ENCODE measurements around the gene PIP5K1C. TPM values are rescaled to one million over a fixed set of nuclear protein-coding genes. Genes with fewer than 3 reads are reported as not detected.

Gene PIP5K1C
- total RNA-seq, 1 donor from 2014 or later = 42.0 TPM

DNA sequence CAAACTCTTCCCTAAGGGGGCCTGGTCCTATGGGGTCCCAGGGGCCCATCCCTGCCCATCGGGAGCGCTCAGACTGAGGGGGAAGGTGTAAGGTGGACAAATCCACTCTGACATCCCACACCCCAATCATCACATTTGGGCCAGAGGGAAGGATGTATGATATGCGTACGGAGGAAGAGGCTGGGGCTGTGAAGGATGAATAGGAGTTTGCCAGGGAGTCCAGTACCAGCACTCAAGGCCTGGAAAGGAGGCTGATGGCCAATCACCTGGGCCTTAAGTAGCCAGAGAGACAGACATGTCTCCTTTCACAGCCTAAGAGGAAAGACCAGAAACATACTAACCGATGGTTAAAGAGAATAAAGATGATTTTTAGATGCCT is 22.8 kb upstream of the PIP5K1C start:
- Histone ChIP-seq H3K9me3 (ENCODE audit: insufficient read depth, low read depth, low read length) (no peaks in the 10 kb centered on the region), H4K20me1 (ENCODE audit: insufficient read depth, low read length) (no peaks in the 10 kb centered on the region), H3K9ac (ENCODE audit: low read length) (no peak overlapping the region), H3K36me3 (ENCODE audit: insufficient read depth, low read length) (no peaks in the 10 kb centered on the region), H2AFZ (ENCODE audit: low read depth, low read length) (no peak overlapping the region), H3K4me1 (ENCODE audit: insufficient read depth, low read length) (no peaks in the 10 kb centered on the region), H3K27me3 (ENCODE audit: insufficient read depth, low read length) (peaks cover 17% of the 10 kb centered on the region), H3K4me3 (ENCODE audit: insufficient read depth, low read depth, low read length) (no peak overlapping the region), H3K79me2 (ENCODE audit: insufficient read depth, low read length) (no peaks in the 10 kb centered on the region), H3K4me2 (ENCODE audit: low read length) (no peak overlapping the region), H3K27ac (ENCODE audit: low read depth, low read length) (no peak overlapping the region)
- TF ChIP-seq, protein P1, sequence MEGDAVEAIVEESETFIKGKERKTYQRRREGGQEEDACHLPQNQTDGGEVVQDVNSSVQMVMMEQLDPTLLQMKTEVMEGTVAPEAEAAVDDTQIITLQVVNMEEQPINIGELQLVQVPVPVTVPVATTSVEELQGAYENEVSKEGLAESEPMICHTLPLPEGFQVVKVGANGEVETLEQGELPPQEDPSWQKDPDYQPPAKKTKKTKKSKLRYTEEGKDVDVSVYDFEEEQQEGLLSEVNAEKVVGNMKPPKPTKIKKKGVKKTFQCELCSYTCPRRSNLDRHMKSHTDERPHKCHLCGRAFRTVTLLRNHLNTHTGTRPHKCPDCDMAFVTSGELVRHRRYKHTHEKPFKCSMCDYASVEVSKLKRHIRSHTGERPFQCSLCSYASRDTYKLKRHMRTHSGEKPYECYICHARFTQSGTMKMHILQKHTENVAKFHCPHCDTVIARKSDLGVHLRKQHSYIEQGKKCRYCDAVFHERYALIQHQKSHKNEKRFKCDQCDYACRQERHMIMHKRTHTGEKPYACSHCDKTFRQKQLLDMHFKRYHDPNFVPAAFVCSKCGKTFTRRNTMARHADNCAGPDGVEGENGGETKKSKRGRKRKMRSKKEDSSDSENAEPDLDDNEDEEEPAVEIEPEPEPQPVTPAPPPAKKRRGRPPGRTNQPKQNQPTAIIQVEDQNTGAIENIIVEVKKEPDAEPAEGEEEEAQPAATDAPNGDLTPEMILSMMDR (IDR thresholded peaks at IDR 0.05; ENCODE audit: insufficient read depth, low read depth, low read length) = no peak
- no peak for TF ChIP-seq EZH2 (IDR thresholded peaks at IDR 0.05; ENCODE audit: insufficient read depth, low read length)
- FAIRE-seq (no peak), DNase-seq (ENCODE audit: low read depth) (no peak)
- Mint-ChIP-seq H3K27me3 (ENCODE audit: low read depth, unreplicated experiment) (peaks cover 14% of the 10 kb centered on the region), H3K4me3 (ENCODE audit: unreplicated experiment) (no peak overlapping the region), H3K4me1 (ENCODE audit: low read depth, unreplicated experiment) (no peaks in the 10 kb centered on the region), H3K36me3 (ENCODE audit: low read depth, unreplicated experiment) (no peaks in the 10 kb centered on the region), H3K27ac (ENCODE audit: unreplicated experiment) (no peak overlapping the region), H3K9me3 (ENCODE audit: unreplicated experiment) (no peaks in the 10 kb centered on the region)

DNA sequence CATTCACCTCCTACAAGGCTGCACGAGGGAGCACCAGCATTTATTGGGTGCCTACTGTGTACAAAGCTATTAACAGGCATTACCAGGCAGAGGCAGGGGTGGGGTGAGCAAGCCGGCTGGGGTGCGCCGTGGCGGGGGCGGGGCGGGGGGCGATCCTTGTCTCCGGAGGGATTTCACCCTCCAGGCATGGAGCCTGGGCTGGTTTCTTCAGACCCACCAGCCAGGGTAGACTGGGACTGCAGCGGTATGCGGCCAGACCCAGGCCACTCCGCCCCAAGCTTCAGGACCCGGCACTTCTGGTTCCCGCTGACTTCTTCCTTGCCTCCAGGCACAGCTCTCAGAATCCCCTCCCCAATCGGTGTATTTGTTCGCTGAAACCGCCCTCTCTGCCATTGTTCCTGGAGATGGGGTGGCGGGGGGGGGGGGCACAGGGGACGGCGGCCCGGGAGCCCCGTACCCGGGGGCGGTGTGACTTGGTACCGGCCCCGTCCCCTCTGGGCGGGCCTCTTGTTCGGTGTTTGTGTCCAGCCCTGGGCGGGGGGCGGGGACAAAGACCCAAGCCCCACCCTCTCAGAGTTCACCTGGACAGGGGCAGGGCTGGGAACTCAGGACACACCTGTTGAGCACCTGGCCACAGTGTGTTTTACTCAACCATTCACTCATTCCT is 22.3 kb upstream of the PIP5K1C start:
- Histone ChIP-seq H3K27me3 (ENCODE audit: insufficient read depth, low read length) (peaks cover 17% of the 10 kb centered on the region), H3K9ac (ENCODE audit: low read length) (no peak overlapping the region), H3K36me3 (ENCODE audit: insufficient read depth, low read length) (no peaks in the 10 kb centered on the region), H3K4me3 (ENCODE audit: insufficient read depth, low read depth, low read length) (no peak overlapping the region), H2AFZ (ENCODE audit: low read depth, low read length) (no peak overlapping the region), H3K9me3 (ENCODE audit: insufficient read depth, low read depth, low read length) (no peaks in the 10 kb centered on the region), H3K27ac (ENCODE audit: low read depth, low read length) (no peak overlapping the region), H3K4me2 (ENCODE audit: low read length) (no peak overlapping the region), H3K4me1 (ENCODE audit: insufficient read depth, low read length) (no peaks in the 10 kb centered on the region), H3K79me2 (ENCODE audit: insufficient read depth, low read length) (no peaks in the 10 kb centered on the region), H4K20me1 (ENCODE audit: insufficient read depth, low read length) (no peaks in the 10 kb centered on the region)
- FAIRE-seq (no peak), DNase-seq (ENCODE audit: low read depth) (no peak)
- TF ChIP-seq EZH2 (IDR thresholded peaks at IDR 0.05; ENCODE audit: insufficient read depth, low read length) = no peak
- TF ChIP-seq, protein P1 (IDR thresholded peaks at IDR 0.05; ENCODE audit: insufficient read depth, low read depth, low read length) = no peak
- Mint-ChIP-seq H3K27me3 (ENCODE audit: low read depth, unreplicated experiment) (peaks cover 13% of the 10 kb centered on the region), H3K4me1 (ENCODE audit: low read depth, unreplicated experiment) (no peaks in the 10 kb centered on the region), H3K27ac (ENCODE audit: unreplicated experiment) (no peak overlapping the region), H3K4me3 (ENCODE audit: unreplicated experiment) (peak overlapping the region; percentile 34), H3K9me3 (ENCODE audit: unreplicated experiment) (no peaks in the 10 kb centered on the region), H3K36me3 (ENCODE audit: low read depth, unreplicated experiment) (no peaks in the 10 kb centered on the region)

DNA sequence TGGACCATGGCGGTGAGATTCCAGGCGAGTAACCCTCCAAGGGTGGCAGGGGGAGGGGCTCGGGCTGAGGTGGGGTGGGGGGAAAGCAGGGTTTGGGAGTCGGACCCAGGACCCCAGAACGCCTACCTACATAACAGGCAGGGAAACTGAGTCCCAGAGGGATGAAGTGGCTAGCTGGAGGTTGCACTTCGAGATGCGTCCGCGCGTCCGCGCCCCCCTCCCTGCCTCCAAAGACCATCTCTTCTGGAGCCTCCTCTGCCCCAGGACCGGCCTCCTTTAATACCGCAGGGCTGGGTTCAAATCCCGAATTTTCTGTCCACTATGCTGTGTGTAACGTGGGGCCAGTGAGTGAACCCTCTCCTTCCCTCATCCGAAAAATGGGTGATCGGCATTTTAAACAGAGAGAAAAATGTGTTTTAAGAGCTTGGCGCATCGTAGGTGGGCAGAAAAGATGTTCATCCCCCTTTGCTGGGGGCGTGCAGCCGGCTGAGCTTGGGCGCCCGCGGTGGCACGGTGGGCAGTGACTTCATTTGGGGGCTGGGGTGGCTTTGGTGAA is 21.7 kb upstream of the PIP5K1C start:
- Histone ChIP-seq H3K4me1 (ENCODE audit: insufficient read depth, low read length) (no peaks in the 10 kb centered on the region), H3K79me2 (ENCODE audit: insufficient read depth, low read length) (no peaks in the 10 kb centered on the region), H4K20me1 (ENCODE audit: insufficient read depth, low read length) (no peaks in the 10 kb centered on the region), H3K36me3 (ENCODE audit: insufficient read depth, low read length) (no peaks in the 10 kb centered on the region), H2AFZ (ENCODE audit: low read depth, low read length) (no peak overlapping the region), H3K27ac (ENCODE audit: low read depth, low read length) (no peak overlapping the region), H3K4me2 (ENCODE audit: low read length) (no peak overlapping the region), H3K9me3 (ENCODE audit: insufficient read depth, low read depth, low read length) (no peaks in the 10 kb centered on the region), H3K9ac (ENCODE audit: low read length) (no peak overlapping the region), H3K4me3 (ENCODE audit: insufficient read depth, low read depth, low read length) (no peak overlapping the region), H3K27me3 (ENCODE audit: insufficient read depth, low read length) (peaks cover 17% of the 10 kb centered on the region)
- H3K27me3 Mint-ChIP-seq (ENCODE audit: low read depth, unreplicated experiment) = peaks cover 11% of the 10 kb centered on the region
- H3K4me1 Mint-ChIP-seq (ENCODE audit: low read depth, unreplicated experiment) = no peaks in the 10 kb centered on the region
- peak; percentile 45 for TF ChIP-seq EZH2 (IDR thresholded peaks at IDR 0.05; ENCODE audit: insufficient read depth, low read length)
- TF ChIP-seq, protein P1 (IDR thresholded peaks at IDR 0.05; ENCODE audit: insufficient read depth, low read depth, low read length) = no peak
- no peaks in the 10 kb centered on the region for H3K9me3 Mint-ChIP-seq (ENCODE audit: unreplicated experiment)
- no peak for FAIRE-seq
- peak overlapping the region; percentile 34 for H3K4me3 Mint-ChIP-seq (ENCODE audit: unreplicated experiment)
- no peak overlapping the region for H3K27ac Mint-ChIP-seq (ENCODE audit: unreplicated experiment)
- no peaks in the 10 kb centered on the region for H3K36me3 Mint-ChIP-seq (ENCODE audit: low read depth, unreplicated experiment)
- DNase-seq (ENCODE audit: low read depth) = no peak

Measured in astrocyte (in vitro differentiated cells and primary cell).